Heart left ventricle (tissue), 16 donors: ENCODE results near the gene RRM2. TPM values are rescaled to one million over a fixed set of nuclear protein-coding genes. Genes with fewer than 3 reads are reported as not detected.
"Not testable (repeated sequence)": the region's sequence is repeated elsewhere in the genome, so short reads cannot be mapped to it uniquely, and the experiment has no call there.

Experiments
- ATAC-seq, 4 donors: fragments of 200-7000 bp; cut with Tn5 transposase; one replicate each; pipeline ENCODE4 v1.9.1; 2020 to 2022; ENCODE audit warnings: moderate library complexity in 4 of 4, mild to moderate bottlenecking in 3 of 4, moderate number of reproducible peaks in 1 of 4
- DNase-seq, 5 donors: peaks; one replicate each; pipeline ENCODE4 v3.0.0-alpha.2; 2020
- H3K27ac ChIP-seq, 12 donors: fragments of 200-600 bp; sonication (generic) in 4 of 12; one replicate each; pipeline versions ENCODE4 v1.5.0 to v1.8.0; 2016 to 2022; ENCODE audit warnings: mild to moderate bottlenecking in 2 of 12
- H3K27me3 ChIP-seq, 9 donors: fragments of 200-600 bp; sonication (generic) in 2 of 9; one replicate each; pipeline versions ENCODE4 v1.5.1 to v1.8.0; 2016 to 2022; ENCODE audit warnings: mild to moderate bottlenecking in 3 of 9
- H3K36me3 ChIP-seq, 9 donors: fragments of 200-600 bp; sonication (generic) in 2 of 9; one replicate each; pipeline versions ENCODE4 v1.5.0 to v1.8.0; 2018 to 2022; ENCODE audit warnings: mild to moderate bottlenecking in 2 of 9
- H3K4me1 ChIP-seq, 12 donors: fragments of 200-600 bp; sonication (generic) in 4 of 12; one replicate each; pipeline versions ENCODE4 v1.5.0 to v1.8.0; 2016 to 2022; ENCODE audit warnings: mild to moderate bottlenecking in 3 of 12
- H3K4me3 ChIP-seq, 12 donors: fragments of 200-600 bp; sonication (generic) in 4 of 12; one replicate each; pipeline versions ENCODE4 v1.5.0 to v1.8.0; 2017 to 2022; ENCODE audit warnings: mild to moderate bottlenecking in 9 of 12, moderate library complexity in 4 of 12
- H3K9me3 ChIP-seq, 12 donors: fragments of 200-600 bp; sonication (generic) in 4 of 12; one replicate each; pipeline versions ENCODE4 v1.5.0 to v1.8.0; 2016 to 2022; ENCODE audit warnings: mild to moderate bottlenecking in 1 of 12
- CTCF ChIP-seq, 12 donors: fragments of 200-600 bp; sonication (generic) in 4 of 12; IDR thresholded peaks; one replicate each; pipeline versions ENCODE4 v1.5.0 to v1.8.0; 2018 to 2022; ENCODE audit warnings: antibody characterized with exemption in 12 of 12, mild to moderate bottlenecking in 5 of 12
- POLR2A ChIP-seq, 2 donors: fragments of 450-650 bp; IDR thresholded peaks; one replicate each; pipeline ENCODE4 v1.6.1; 2017; ENCODE audit warnings: antibody characterized with exemption in 2 of 2, mild to moderate bottlenecking in 2 of 2, moderate library complexity in 2 of 2
- WGBS, 4 donors: extraction: QIAGEN DNeasy Blood & Tissue Kit in 2 of 4; methylation state at CpG; one replicate each; pipeline versions ENCODE4 v1.1.5 to v1.1.7; 2013 to 2018; 5-methylcytosine and 5-hydroxymethylcytosine counted together
- intact Hi-C, 10 donors: fragments of 100-400 bp; cut with DNase I; formaldehyde crosslinking; loops; one replicate each; pipeline versions ENCODE4 v1.11.1 to v1.14.2; 2022
- polyA plus RNA-seq, 2 donors: library from polyadenylated mRNA; stranded (reverse); fragments of 200-250 nt; gene quantifications; one replicate each; pipeline ENCODE4 v1.2.3, GENCODE V29; 2013
- total RNA-seq, 9 donors: library from RNA; depleted of rRNA in 2 of 9; stranded (reverse); fragments of >200 nt in 2 of 9; fragmentation: NEBNext Ultra II Directional in 3 of 9; extraction: Animal tissue kit (Norgen Biotek cat#: 25700) in 3 of 9; gene quantifications; one replicate each; pipeline versions ENCODE4 v1.1.0 to v1.2.4, GENCODE V29; 2016 to 2023
- donor health status: ischemic (EF 13 %, LVEDD 7.1; RV severe dilation, severe dysfunction).
- donor health status: healthy with polysubstance abuse.
- donor health status: DM: no; HTN: yes; CAD: no.
- donor health status: DM: no; HTN: no; CAD: no.
- donor health status: ischemic (EF 25% LVEDD 6.9; RV normal size, moderate dysfunction).
- donor health status: ischemic (EF 25% LVEDD 5.7; RV mildly dilated, moderate dysfunction).
- donor health status: healthy.
- donor health status: DM: yes; HTN: yes; CAD: no.
- donor health status: ischemic (EF 35%, LVEDD 5.7; RV mildly dilated, moderate dysfunction).
- donor health status: nonischemic (EF 11% LVEDD 7.7; RV severe dilation, severe dysfunction).
- donor health status: DM: yes; HTN: yes; CAD: no.
- donor health status: PGD.
- donor health status: ischemic (EF 29% LVEDD 5.4; RV normal size, mild dysfunction).
- donor health status: nonischemic (EF 23%, LVEDD 6.1; RV moderate dilation, normal function).

RRM2 gene
- total and polyA plus RNA-seq, 11 donors: 0.08 to 32.6 (median 1.0) TPM; not detected in 1

GRCh38 chr2:10144771-10145518 lies 22.4 kb downstream of the RRM2 start:
- intact Hi-C loops: loop anchor here in 6 of 10 donors (2.0 to 10.0 kb wide), 6 partner anchors 160 to 517 kb away; partner anchors contain the start of gene HPCAL1 (in 2 of the 6)
- Histone ChIP-seq H3K4me3 (no peak overlapping the region), H3K4me1 (peaks cover 0 to 15% (median 9%) of the 10 kb centered on the region in 12 donors), H3K36me3 (no peaks in the 10 kb centered on the region), H3K27ac (peak overlapping the region in 4 of 12 donors; percentile 29 to 55 (median 38)), H3K9me3 (no peaks in the 10 kb centered on the region), H3K27me3 (no peaks in the 10 kb centered on the region)
- TF ChIP-seq CTCF (IDR thresholded peaks at IDR 0.05): no peak
- TF ChIP-seq POLR2A (IDR thresholded peaks at IDR 0.05): no peak
- WGBS, 4 donors: 72 to 80% (median 77%) methylated on average over 16 of the region's 16 CpGs
- peak in 3 of 4 donors; percentile 7 to 42 (median 32) for ATAC-seq
- DNase-seq: no peak

- Histone ChIP-seq H3K36me3 (no peaks in the 10 kb centered on the region), H3K27ac (peak overlapping the region in 1 of 12 donors; percentile 34), H3K4me3 (no peak overlapping the region), H3K27me3 (no peaks in the 10 kb centered on the region), H3K4me1 (peaks cover 0 to 15% (median 9%) of the 10 kb centered on the region in 12 donors), H3K9me3 (no peaks in the 10 kb centered on the region)
- TF ChIP-seq CTCF (IDR thresholded peaks at IDR 0.05) (peak in 2 of 12 donors; percentile 11 to 26), POLR2A (IDR thresholded peaks at IDR 0.05) (no peak)
- WGBS, 4 donors: 67 to 77% (median 75%) methylated on average over 11 to 13 of the region's 13 CpGs
- intact Hi-C loops: loop anchor here in 4 of 10 donors (2.0 to 10.0 kb wide), 3 partner anchors 159 to 263 kb away; partner anchors contain the start of gene HPCAL1 (in 2 of the 4)
- ATAC-seq (peak; percentile 25 to 63 (median 56)), DNase-seq (peak in 1 of 5 donors; percentile 28)
These were observed 23.2 kb downstream of the RRM2 start for GRCh38 chr2:10145519-10146357.

GRCh38 chr2:10146366-10147005 lies 23.9 kb downstream of the RRM2 start:
- no peak for TF ChIP-seq POLR2A (IDR thresholded peaks at IDR 0.05)
- no peak for TF ChIP-seq CTCF (IDR thresholded peaks at IDR 0.05)
- H3K4me3 ChIP-seq: no peak overlapping the region
- no peak overlapping the region for H3K27ac ChIP-seq
- intact Hi-C loops: loop anchor here in 3 of 10 donors (5.0 to 10.0 kb wide), 2 partner anchors 158 to 261 kb away; partner anchors contain the start of gene HPCAL1 (in 2 of the 3)
- no peaks in the 10 kb centered on the region for H3K9me3 ChIP-seq
- ATAC-seq: no peak
- H3K4me1 ChIP-seq: peaks cover 0 to 15% (median 9%) of the 10 kb centered on the region in 12 donors
- no peaks in the 10 kb centered on the region for H3K36me3 ChIP-seq
- H3K27me3 ChIP-seq: no peaks in the 10 kb centered on the region
- peak in 1 of 5 donors; percentile 23 for DNase-seq
- 88 to 96% (median 93%) methylated on average over 14 of the region's 14 CpGs for WGBS, 4 donors

GRCh38 chr2:10147050-10147660 lies 24.6 kb downstream of the RRM2 start:
- intact Hi-C loops: loop anchor here in 3 of 10 donors (5.0 to 10.0 kb wide), 2 partner anchors 158 to 260 kb away; partner anchors contain the start of gene HPCAL1 (in 2 of the 3)
- WGBS, 4 donors: 93 to 96% (median 96%) methylated on average over 15 of the region's 15 CpGs
- not testable (repeated sequence) for H3K27ac ChIP-seq, H3K9me3 ChIP-seq, H3K36me3 ChIP-seq, ATAC-seq, H3K27me3 ChIP-seq, H3K4me3 ChIP-seq
- peak in 1 of 5 donors; percentile 11 for DNase-seq
- peaks cover 0 to 15% (median 9%) of the 10 kb centered on the region in 12 donors for H3K4me1 ChIP-seq
